Prostate gland (tissue), 2 donors: ENCODE results near the gene SBNO1. TPM values are rescaled to one million over a fixed set of nuclear protein-coding genes. Genes with fewer than 3 reads are reported as not detected.
A peak's percentile ranks its signal among the peaks of the same experiment; 100 is the strongest.

Experiments used
- DNase-seq: peaks from one replicate; pipeline ENCODE4 v3.0.0-alpha.2; 2019; ENCODE audit warnings: low spot score
- H3K27ac ChIP-seq, 2 donors: fragments of 200-600 bp; sonication (generic); 2 replicates each; pipeline ENCODE4 v1.5.1; 2017 to 2019
- H3K27me3 ChIP-seq: fragments of 200-600 bp; sonication (generic); replicated peaks from 2 replicates; pipeline ENCODE4 v1.5.1; 2019; ENCODE audit not compliant: insufficient read depth
- H3K36me3 ChIP-seq, 2 donors: fragments of 200-600 bp; sonication (generic); 1 replicate in 1 of 2; 2 replicates in 1 of 2; pipeline versions ENCODE4 v1.5.1 to v1.8.1; 2017 to 2019
- H3K4me1 ChIP-seq: fragments of 200-600 bp; sonication (generic); replicated peaks from 2 replicates; pipeline ENCODE4 v1.5.1; 2019
- H3K4me3 ChIP-seq, 2 donors: fragments of 200-600 bp; sonication (generic); 2 replicates each; pipeline ENCODE4 v1.5.1; 2017 to 2019
- H3K9me3 ChIP-seq: fragments of 200-600 bp; sonication (generic); 2 replicates; pipeline ENCODE4 v1.5.1; 2017
- POLR2A ChIP-seq: fragments of 450-650 bp; IDR thresholded peaks from one replicate; pipeline ENCODE4 v1.6.1; 2016; ENCODE audit warnings: antibody characterized with exemption, mild to moderate bottlenecking
- POLR2AphosphoS5 ChIP-seq: sonication (generic); formaldehyde crosslinking; IDR thresholded peaks from one replicate; pipeline ENCODE4 v1.6.1; 2017; ENCODE audit warnings: antibody characterized with exemption
- WGBS: methylation state at CpG from one replicate; pipeline ENCODE4 v1.1.5; 2018; 5-methylcytosine and 5-hydroxymethylcytosine counted together
- intact Hi-C: fragments of 100-400 bp; cut with DNase I; formaldehyde crosslinking; loops from one replicate; pipeline ENCODE4 v1.14.2; 2022
- small RNA-seq, 2 donors: library from RNA; depleted of rRNA; stranded (forward); fragments of <200 nt; gene quantifications; one replicate each; pipeline ENCODE3, GENCODE V24; 2016
- total RNA-seq, 2 donors: library from RNA; depleted of rRNA; stranded (reverse); fragments of >200 nt; gene quantifications; one replicate each; pipeline ENCODE4 v1.1.0, GENCODE V29; 2016
- TF ChIP-seq, protein P1 (sequence below), 4 experiments: fragments of 200-600 bp in 2 of 4; fragments of 450-650 bp in 2 of 4; sonication (generic) in 2 of 4; IDR thresholded peaks; 1 replicate in 3 of 4; 2 replicates in 1 of 4; pipeline ENCODE4 v1.5.1; 2016 to 2019; ENCODE audit warnings: antibody characterized with exemption in 4 of 4, mild to moderate bottlenecking in 2 of 4, moderate library complexity in 2 of 4

The SBNO1 gene
- total RNA-seq, 2 donors from 2014 or later = 22.6 to 53.3 TPM

DNA sequence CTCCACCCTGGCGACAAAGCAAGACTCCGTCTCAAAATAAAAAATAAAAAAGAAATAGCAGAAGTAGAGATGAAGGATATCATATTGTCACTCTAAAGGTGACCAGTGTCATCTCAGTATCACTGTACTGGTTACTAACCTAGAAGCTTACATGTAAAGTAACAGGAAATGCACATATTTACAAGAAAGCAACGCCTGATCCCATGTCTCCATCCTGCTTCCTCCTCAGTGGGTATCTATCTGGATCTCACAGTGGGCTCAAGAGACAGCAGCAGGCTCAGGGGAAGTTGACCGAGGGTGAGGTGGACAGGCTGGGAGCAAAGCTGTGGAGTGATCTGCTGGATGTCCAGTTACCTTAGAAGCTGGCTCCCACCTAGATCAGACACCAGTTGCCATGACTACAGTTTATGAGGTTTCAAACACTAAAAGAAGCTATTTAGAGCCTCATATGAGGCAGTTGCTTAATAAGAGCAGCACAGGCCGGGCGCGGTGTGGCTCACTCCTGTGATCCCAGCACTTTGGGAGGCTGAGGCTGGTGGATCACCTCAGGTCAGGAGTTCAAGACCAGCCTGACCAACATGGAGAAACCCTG is 120.9 kb downstream of the SBNO1 start:
- Histone ChIP-seq H3K4me3 (no peak overlapping the region), H3K4me1 (peaks cover 4% of the 10 kb centered on the region), H3K27me3 (no peaks in the 10 kb centered on the region), H3K9me3 (no peaks in the 10 kb centered on the region), H3K27ac (no peak overlapping the region), H3K36me3 (no peaks in the 10 kb centered on the region)
- WGBS = 72% methylated on average over 7 of the region's 7 CpGs
- DNase-seq = no peak
- intact Hi-C loops = no loop called here
- TF ChIP-seq POLR2A (no peak), POLR2AphosphoS5 (no peak)
- TF ChIP-seq, protein P1, sequence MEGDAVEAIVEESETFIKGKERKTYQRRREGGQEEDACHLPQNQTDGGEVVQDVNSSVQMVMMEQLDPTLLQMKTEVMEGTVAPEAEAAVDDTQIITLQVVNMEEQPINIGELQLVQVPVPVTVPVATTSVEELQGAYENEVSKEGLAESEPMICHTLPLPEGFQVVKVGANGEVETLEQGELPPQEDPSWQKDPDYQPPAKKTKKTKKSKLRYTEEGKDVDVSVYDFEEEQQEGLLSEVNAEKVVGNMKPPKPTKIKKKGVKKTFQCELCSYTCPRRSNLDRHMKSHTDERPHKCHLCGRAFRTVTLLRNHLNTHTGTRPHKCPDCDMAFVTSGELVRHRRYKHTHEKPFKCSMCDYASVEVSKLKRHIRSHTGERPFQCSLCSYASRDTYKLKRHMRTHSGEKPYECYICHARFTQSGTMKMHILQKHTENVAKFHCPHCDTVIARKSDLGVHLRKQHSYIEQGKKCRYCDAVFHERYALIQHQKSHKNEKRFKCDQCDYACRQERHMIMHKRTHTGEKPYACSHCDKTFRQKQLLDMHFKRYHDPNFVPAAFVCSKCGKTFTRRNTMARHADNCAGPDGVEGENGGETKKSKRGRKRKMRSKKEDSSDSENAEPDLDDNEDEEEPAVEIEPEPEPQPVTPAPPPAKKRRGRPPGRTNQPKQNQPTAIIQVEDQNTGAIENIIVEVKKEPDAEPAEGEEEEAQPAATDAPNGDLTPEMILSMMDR (IDR thresholded peaks at IDR 0.05) = no peak

DNA sequence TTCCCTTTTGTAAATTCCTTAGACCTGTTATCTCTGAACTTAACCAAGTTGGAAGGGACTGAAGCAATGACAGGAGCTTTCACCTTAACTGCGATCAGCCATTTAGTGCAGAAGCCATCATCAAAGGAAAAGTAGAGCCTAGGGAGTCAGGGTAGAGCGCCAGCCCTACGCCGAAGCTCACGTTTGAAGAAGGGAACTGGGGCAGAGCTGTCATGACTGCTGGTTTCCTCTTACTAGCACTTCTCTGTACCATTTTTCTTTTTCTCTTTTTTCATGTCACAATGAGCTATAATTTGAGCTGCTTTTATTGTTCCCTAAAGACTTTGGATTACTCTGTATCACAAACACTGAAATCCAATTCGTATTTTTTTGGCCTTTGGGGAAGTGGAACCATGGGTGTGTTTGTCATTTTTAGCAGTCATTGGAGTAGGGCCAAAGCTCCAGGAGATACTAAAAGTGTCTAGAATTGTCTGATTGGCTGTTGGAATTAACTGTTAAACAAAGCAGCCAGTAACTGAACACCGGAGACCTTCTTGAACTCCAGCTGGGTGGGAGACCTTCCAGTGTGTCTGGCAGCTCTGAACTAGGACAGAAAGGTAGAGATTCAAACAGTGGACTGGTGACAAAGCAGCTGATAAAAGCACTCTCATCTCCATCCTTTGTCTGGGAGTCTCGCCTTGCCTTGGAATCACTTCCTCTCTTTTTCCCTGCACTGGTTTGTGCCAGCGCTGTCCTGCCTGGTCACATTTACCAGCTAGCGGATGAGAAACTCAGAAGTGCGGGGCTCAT is 122.3 kb downstream of the SBNO1 start:
- 15% methylated on average over 11 of the region's 11 CpGs for WGBS
- DNase-seq = no peak
- Histone ChIP-seq H3K36me3 (no peaks in the 10 kb centered on the region), H3K27ac (peak overlapping the region; percentile 0 to 7), H3K4me1 (peaks cover 4% of the 10 kb centered on the region), H3K4me3 (no peak overlapping the region), H3K27me3 (no peaks in the 10 kb centered on the region), H3K9me3 (no peaks in the 10 kb centered on the region)
- intact Hi-C loops = no loop called here
- TF ChIP-seq POLR2AphosphoS5 (no peak), POLR2A (no peak)
- TF ChIP-seq, protein P1 (IDR thresholded peaks at IDR 0.05) = no peak

Small RNAs within 50 kb of the gene (small RNA-seq; reads per million reads assigned to genes)
- 0 reads per million in 2 donors for gene RF00019
- gene RNA5SP375 = 0.47 to 1.4 reads per million in 2 donors

Other genes starting within 250 kb of the SBNO1 start
- gene PITPNM2, start 213.8 kb downstream of the SBNO1 start, total RNA-seq = 10 to 100 TPM in 1 of 2 donors, 1 to 10 TPM in 1; 2.4 to 15.7 TPM
- gene MPHOSPH9, start 131.7 kb downstream of the SBNO1 start, total RNA-seq = 10 to 100 TPM; 24.3 to 25.0 TPM
- gene MTRFR, start 131.4 kb downstream of the SBNO1 start, total RNA-seq = 10 to 100 TPM; 18.3 to 26.7 TPM
- 100 to 1,000 TPM; 127 to 129 TPM for gene CDK2AP1, start 93.0 kb downstream of the SBNO1 start, total RNA-seq
- 10 to 100 TPM; 47.3 to 61.9 TPM for gene KMT5A, start 19.3 kb upstream of the SBNO1 start, total RNA-seq
- 1 to 10 TPM; 8.3 to 8.6 TPM for gene RILPL2, start 71.8 kb upstream of the SBNO1 start, total RNA-seq
- 10 to 100 TPM; 16.6 to 22.6 TPM for gene SNRNP35, start 93.3 kb upstream of the SBNO1 start, total RNA-seq
- gene RILPL1, start 168.9 kb upstream of the SBNO1 start, total RNA-seq = 10 to 100 TPM in 1 of 2 donors, 1 to 10 TPM in 1; 8.6 to 25.7 TPM
- 100 to 1,000 TPM; 114 to 188 TPM for gene TMED2, start 219.7 kb upstream of the SBNO1 start, total RNA-seq
- 10 to 100 TPM; 13.7 to 24.4 TPM for gene DDX55, start 237.3 kb upstream of the SBNO1 start, total RNA-seq